HG02981 (cell line): ENCODE measurements around the gene CXCL12.

Experiments used
- ATAC-seq: cut with Tn5 transposase; IDR thresholded peaks from one replicate; pipeline ENCODE4 v1.9.1; 2021; ENCODE audit warnings: mild to moderate bottlenecking, moderate library complexity; ENCODE audit not compliant: unreplicated experiment

CXCL12 gene

GRCh38 chr10:44385026-44385695, at the start of gene CXCL12:
CXCL12 (minus strand) TSS chr10:44385097; CDS start chr10:44385005, 92 bp downstream.
- ATAC-seq = no peak

DNA sequence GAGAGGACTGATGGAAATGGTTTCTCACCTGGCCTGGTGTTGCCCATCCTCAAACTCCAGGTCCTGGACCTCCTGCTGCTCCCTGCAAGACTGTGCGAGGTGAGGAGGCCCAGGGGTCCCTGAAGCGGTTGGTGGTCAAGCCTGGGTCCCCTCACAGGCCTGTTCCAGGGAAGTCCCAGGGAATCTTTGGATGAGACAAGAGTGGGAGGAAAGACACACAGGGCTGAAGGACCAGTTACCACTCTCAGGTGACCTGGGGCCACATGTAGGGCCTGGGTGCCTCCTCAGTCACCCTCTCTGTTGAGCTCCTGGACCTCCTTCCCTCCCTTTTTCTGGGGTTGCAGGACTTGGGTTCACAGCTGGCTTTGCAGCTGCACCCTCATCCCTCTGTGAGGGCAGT, 42.6 kb upstream of the CXCL12 start:
- ATAC-seq = no peak

GRCh38 chr10:44427037-44427436, 42.1 kb upstream of the CXCL12 start:
- no peak for ATAC-seq

DNA sequence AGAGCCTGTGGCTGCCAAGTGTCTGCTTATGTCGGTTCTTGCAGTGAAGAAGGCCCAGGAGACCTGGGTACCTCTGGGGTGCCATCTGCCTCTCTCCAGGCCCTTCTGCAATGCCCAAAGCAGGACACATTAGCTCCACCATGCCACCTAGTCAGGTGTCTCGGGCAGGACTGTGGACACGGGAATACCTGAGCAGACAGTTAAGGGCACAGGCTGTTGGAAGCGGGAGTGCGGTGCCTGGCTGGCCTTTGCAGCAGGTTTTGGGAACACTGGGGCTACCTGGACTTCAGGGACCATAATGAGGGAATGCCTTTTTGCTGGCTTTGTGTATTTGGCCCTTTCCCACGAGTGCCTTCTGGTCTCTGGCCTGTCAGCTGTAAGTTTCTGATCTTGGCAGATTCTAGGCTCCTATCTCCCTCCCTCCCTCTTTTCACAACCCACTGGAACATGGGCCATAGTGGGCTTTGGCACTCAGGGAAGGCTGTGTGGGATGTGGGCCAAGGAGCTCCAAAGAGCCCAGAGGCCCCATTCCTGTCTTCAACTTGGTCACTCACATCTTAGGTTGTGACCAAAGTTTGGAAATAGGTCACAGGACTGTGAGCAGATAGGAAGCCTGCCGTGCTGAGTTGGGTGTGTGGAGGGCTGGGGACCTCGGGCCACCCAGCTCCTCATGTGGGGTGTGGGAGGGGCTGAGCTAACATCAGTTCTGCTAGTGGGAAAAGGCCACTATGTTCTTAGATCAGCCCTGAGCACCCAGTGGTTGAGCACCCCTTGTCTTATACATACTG, 41.5 kb upstream of the CXCL12 start:
- ATAC-seq = no peak

GRCh38 chr10:44425466-44425865, 40.6 kb upstream of the CXCL12 start:
- no peak for ATAC-seq

DNA sequence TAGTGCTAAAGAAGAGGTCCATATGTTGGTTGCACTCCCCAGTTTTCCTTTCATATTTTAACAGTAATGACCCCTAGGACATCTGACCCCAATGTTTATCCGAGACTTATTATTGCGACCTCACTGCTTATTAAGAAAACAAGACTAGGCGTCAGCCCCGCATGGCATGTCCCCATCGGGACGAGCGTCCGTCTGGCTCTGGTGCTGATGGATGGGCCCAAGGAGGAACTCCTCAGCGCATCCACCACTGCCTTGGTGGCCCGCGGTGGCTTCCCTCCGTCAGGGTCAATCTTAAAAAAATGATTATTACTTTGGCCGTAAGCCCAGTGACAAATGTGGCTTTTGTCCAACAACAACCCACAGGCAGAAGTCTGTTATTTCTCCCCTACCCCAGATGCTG, 40.1 kb upstream of the CXCL12 start:
- ATAC-seq = no peak

DNA sequence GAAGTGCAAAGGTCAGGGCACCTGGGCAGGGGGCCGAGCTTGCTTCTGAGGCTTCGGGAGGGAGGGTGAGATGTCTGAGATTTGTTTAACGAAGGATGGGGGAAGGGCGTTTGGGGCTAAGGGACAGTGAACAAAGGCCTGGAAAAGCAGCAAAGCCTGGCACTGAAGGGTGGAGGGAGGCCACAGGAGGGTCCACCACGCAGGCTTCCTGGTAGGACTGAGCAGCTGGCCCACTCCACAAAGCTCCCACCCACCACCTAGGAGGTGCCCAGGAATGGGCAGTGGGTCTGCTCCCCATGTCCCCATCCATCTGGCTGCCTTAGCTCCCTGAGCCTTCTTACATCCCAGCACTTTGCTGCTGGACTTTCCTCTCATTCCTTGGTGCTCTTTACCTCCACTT, 39.4 kb upstream of the CXCL12 start:
- ATAC-seq = no peak

DNA sequence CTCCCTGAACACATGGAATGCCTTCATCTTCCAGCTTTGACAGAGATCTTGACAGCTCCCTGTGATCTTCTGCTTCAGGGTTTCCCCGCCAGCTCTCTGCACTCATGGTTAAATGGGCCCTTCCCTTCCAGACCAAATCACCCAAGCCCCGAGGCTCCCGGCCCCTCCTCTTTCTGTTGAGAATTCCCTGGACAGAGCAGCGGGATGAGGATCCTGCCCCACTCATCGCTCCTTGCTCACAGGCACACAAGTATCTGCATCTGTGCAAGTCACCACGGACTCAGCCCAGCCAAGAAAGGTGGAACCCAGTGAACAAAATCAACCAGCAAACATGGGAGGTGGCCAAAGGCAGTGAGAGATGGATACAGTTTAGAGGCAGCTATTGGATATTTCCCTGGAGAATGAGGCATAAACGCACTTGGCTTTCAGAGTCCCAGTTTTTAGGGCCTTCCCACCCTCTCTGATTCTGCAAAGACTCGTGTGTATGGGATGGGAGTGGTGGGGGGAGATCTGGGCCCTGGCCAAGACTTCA, 37.7 kb upstream of the CXCL12 start:
- no peak for ATAC-seq

GRCh38 chr10:44422153-44422552, 37.3 kb upstream of the CXCL12 start:
- ATAC-seq = no peak

- no peak for ATAC-seq
These were observed 35.1 kb upstream of the CXCL12 start for GRCh38 chr10:44419790-44420549.

DNA sequence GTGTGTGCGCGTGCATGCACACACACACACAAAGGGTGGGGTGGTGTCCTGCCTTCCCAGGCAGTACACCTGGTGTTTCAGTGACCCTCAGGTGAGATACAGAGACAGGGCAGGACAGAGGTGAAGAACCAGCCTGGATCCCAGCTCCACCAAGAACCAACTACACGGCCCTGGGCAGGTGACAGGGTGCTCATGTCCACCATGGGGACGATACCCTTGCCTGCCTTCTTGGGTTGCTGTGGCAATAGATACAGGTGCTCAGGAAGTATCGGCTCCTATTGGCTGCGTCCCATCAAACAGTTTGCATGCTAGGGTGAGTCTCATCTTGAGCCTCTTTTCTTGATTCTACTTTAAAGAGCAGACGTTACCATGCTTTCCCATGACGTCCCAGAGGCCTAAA, 33.7 kb upstream of the CXCL12 start:
- no peak for ATAC-seq

DNA sequence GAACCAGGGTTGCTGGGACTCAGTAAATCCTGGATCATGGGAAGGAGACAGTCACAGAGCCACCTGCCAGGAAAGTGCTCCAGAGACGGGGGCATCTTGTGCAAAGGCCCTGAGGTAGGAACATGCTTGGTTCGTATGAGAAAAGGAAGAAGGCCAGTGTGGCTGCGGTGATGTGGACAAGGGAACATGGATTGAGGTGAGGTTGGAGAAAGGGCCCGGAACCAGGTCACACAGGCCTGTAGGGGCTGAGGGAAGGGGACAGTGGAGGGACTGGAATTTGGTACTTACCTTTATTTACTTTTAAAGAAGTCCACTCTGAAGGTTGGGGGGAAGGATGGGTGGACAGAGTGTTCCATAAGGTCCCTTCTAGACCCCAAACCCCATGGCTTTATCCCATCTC, 32.9 kb upstream of the CXCL12 start:
- no peak for ATAC-seq

DNA sequence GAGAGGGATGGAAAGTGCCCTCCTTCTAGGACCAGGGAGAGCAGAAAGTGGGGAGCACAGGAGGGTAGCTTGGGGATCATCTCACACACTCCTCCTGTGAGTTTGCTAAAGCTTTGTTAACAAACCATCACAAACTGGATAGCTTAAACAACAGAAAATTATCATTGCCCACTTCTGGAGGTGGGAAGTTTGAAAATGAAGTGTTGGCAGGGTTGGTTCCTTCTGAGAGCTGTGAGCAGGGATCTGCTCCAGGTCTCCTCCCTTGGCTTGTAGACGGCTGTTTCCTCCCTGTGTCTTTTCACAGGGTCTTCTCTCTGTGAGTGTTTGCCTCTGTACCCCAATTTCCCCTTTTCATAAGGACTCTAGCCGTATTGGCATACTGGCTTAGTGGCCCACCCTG, 32.0 kb upstream of the CXCL12 start:
- ATAC-seq = no peak

GRCh38 chr10:44416021-44416771, 31.3 kb upstream of the CXCL12 start:
- ATAC-seq = no peak

DNA sequence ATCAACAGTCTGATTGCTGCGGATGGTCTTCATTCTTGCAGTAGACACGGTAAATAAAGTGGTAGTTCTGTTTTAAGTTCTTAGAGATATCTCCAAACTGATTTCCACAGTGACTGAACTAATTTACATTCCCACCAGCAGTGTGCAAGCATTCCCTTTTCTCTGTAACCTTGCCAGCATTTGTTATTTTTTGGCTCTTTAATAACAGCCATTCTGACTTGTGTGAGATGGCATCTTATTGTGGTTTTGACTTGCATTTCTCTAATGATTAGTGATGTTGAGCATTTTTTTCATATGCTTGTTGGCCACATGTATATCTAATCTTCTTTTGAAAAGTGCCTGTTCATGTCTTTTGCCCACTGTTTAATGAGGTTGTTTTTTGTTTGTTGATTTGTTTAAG, 30.2 kb upstream of the CXCL12 start:
- no peak for ATAC-seq

- ATAC-seq = no peak
These were observed 28.5 kb upstream of the CXCL12 start for GRCh38 chr10:44413416-44413815.

DNA sequence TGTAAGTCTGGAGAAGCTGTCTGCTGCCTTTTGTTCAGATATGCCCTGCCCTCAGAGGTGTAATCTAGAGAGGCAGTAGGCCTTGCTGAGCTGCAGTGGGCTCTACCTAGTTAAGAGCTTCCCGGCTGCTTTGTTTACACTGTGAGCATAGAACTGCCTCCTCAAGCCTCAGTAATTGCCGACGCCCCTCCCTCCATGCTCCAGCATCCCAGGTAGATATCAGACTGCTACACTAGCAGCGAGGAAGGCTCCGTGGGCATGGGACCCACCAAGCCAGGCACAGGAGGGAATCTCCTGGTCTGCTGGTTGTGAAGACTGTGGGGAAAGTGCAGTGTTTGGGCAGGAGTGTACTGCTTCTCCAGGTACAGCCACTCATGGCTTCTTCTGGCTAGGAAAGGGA, 26.4 kb upstream of the CXCL12 start:
- ATAC-seq = no peak

GRCh38 chr10:44404741-44405437, 20.0 kb upstream of the CXCL12 start:
- ATAC-seq = no peak

- no peak for ATAC-seq
These were observed 17.7 kb upstream of the CXCL12 start for GRCh38 chr10:44402465-44403195.

DNA sequence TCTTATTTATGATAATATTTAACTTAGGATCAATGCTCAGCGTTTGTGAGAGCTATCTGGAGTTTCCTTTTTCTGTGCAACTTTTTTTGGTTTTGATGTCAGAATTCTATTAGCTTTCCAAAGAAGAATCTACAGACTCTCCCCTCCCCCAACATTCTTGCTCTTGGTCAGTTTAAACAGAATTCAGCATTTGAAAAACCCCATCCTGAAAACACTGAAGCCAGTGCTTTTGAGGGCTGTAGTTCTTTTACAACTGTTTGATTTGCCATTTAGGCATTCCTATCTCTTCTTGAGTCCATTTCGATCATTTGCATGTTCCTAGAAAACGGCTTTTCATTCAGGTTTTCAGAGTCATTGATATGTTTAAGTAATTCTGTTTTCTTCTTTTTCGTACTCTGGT, 15.6 kb upstream of the CXCL12 start:
- no peak for ATAC-seq
